ENCODE measurements around the gene PSMB7. TPM values are rescaled to one million over a fixed set of nuclear protein-coding genes. Genes with fewer than 3 reads are reported as not detected.

PSMB7 gene
- total and polyA plus RNA-seq, 2 of the 13 experiments (the other 11 are each of a cell fraction or from before 2014, with no cell fraction given): 259 to 291 TPM

DNA sequence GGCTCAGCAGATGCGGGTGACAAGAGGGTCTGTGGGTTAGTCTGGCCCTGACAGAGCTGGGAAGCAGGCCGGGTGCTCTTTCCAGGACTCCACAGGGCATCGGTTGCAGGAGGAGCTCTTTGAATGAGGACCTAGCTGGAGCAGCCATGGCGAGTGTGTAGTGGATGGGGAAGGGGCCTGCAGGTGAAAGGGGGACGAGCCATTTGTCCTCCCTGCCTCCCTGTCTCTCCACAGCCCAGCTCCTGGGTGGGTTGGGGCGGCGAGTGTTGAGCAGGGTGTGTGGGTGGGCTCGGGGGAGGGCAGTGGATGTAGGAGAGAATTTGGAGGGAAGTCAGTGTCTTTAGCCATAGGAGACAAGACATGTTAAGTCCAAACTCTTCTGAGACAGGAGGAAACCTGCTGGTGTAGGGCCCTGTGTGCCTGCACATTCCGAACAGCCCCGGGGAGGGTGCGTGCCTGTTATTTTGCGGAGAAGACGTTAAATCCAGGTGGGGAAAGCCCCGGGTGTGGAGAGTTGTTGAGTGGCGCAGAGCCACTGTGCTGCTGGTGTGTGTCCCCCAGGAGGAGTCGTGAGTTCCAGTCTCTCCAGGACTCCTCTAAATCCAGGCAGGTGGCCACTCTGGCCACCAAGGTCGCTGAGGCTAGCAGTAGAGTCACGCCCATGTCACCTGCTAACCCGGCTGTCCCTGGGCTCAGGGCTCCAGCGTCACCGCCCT, 73.6 kb downstream of the PSMB7 start (continued):
- TF ChIP-seq, protein P1, sequence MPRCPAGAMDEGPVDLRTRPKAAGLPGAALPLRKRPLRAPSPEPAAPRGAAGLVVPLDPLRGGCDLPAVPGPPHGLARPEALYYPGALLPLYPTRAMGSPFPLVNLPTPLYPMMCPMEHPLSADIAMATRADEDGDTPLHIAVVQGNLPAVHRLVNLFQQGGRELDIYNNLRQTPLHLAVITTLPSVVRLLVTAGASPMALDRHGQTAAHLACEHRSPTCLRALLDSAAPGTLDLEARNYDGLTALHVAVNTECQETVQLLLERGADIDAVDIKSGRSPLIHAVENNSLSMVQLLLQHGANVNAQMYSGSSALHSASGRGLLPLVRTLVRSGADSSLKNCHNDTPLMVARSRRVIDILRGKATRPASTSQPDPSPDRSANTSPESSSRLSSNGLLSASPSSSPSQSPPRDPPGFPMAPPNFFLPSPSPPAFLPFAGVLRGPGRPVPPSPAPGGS (CRISPR knock-in tag; IDR thresholded peaks at IDR 0.05): no peak
- no peak for TF ChIP-seq SIX4 (CRISPR knock-in tag; IDR thresholded peaks at IDR 0.05)
- TF ChIP-seq TEAD3 (CRISPR knock-in tag; optimal IDR thresholded peaks at IDR 0.05; ENCODE audit: borderline replicate concordance): no peak
- TF ChIP-seq SP140L (CRISPR knock-in tag; IDR thresholded peaks at IDR 0.05; ENCODE audit: borderline replicate concordance): no peak

DNA sequence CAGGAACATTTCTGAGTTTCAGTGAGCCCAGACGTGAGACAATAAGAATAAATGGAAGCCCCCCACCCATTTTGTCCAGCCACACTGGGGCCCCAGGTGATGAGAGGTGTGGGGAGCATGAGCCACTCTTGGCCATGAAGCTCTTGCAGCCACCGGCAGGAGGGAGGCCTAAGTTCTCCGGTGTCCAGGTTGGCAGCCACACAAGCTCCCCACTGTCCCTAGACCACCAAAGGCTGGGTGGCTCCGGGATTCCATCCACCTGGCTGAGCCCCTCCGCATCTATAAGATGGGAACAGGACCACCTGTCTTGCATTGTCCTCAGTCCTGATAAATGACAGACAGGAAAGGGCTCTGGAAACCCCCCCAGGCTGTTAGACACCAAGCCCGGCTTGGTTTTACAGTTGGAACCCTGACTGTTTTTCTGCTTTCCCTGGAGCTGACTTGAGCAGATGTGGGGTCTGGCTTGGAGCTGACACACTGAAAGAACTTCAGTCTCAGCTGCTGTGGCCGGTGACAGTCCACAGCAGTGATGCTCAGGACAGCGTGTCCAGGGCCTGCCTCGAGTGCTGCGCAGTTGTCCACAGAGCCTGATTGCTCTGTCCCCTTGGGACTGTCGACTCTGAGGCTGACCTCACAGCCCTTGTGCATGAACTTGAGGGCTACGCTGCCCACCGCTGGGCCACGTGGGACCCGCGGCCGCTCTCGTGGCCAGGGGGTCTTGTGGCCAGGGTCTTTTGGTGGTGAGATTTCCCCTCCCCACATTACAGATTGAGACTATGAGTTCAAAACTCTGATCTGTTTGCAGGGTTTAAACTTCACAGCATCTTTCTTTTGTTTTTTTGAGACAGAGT, 74.8 kb downstream of the PSMB7 start:
- Histone ChIP-seq H3K4me3 (replicated peaks in 1 of 3; ENCODE audit: insufficient read depth in 1 of 3, low read depth in 2 of 3, low read length in 3 of 3) (no peak overlapping the region), H3K27ac (ENCODE audit: extremely low read length, insufficient read depth, low read length) (no peak overlapping the region), H3K9ac (ENCODE audit: insufficient read depth, low read depth, low read length) (no peak overlapping the region), H4K20me1 (ENCODE audit: insufficient read depth, low read length) (no peaks in the 10 kb centered on the region), H2AFZ (ENCODE audit: low read length) (no peak overlapping the region), H3K9me3 (ENCODE audit: low read length) (no peaks in the 10 kb centered on the region), H3K4me1 (ENCODE audit: insufficient read depth, low read length) (no peaks in the 10 kb centered on the region), H3K27me3 (ENCODE audit: control insufficient read depth in 1 of 2, insufficient read depth in 2 of 2, low read length in 2 of 2) (no peaks in the 10 kb centered on the region), H3K4me2 (ENCODE audit: low read depth, low read length) (no peak overlapping the region), H3K36me3 (replicated peaks in 1 of 2; ENCODE audit: control insufficient read depth in 1 of 2, insufficient read depth in 2 of 2, low read length in 2 of 2) (peaks cover 25 to 73% of the 10 kb centered on the region in 2 experiments), H3K79me2 (ENCODE audit: insufficient read depth, low read length) (no peaks in the 10 kb centered on the region)
- 94% methylated on average over 8 of the region's 18 CpGs for WGBS (ENCODE audit: low lambda C conversion rate)
- ChIA-PET CTCF (ENCODE audit: low intra/inter-chr PET ratio, low total read pairs) (no interaction called here), POLR2A (no interaction called here)
- in situ Hi-C loops (cut with HindIII; ENCODE audit: extremely low pct_ligation_motif_present, low pct_unique_long_range_greater_than_20kb) (no loop called here), intact Hi-C loops (cut with micrococcal nuclease; ENCODE audit: unreplicated experiment) (no loop called here)
- DNase-seq (ENCODE audit: low spot score): no peak
- ATAC-seq: no peak
- BruUV-seq (replicated peaks): no TSS peak
- FAIRE-seq: no peak
- TF ChIP-seq ZNF878 (CRISPR knock-in tag; IDR thresholded peaks at IDR 0.05) (no peak), CSRNP2 (CRISPR knock-in tag; conservative IDR thresholded peaks at IDR 0.05; ENCODE audit: low read depth) (no peak), HNRNPL (IDR thresholded peaks at IDR 0.05; ENCODE audit: low read depth, low read length) (no peak), MXD3 (CRISPR knock-in tag; IDR thresholded peaks at IDR 0.05) (no peak), ZFX (CRISPR knock-in tag; IDR thresholded peaks at IDR 0.05; ENCODE audit: low read depth) (no peak), SMARCE1 (IDR thresholded peaks at IDR 0.05; ENCODE audit: borderline replicate concordance) (no peak), GTF2F1 (IDR thresholded peaks at IDR 0.05; ENCODE audit: low read length) (no peak), EP300 (IDR thresholded peaks at IDR 0.05; ENCODE audit: low read depth in 2 of 2, low read length in 2 of 2) (no peak), EP300 (CRISPR knock-in tag; IDR thresholded peaks at IDR 0.05; ENCODE audit: borderline replicate concordance) (no peak), PAX8 (CRISPR knock-in tag; IDR thresholded peaks at IDR 0.05; ENCODE audit: borderline replicate concordance) (no peak)
